Left cardiac atrium (tissue), 2 donors: ENCODE measurements around the gene NDRG4. TPM values are rescaled to one million over a fixed set of nuclear protein-coding genes. Genes with fewer than 3 reads are reported as not detected.

ENCODE experiments used
- total RNA-seq, 2 donors: library from RNA; stranded (reverse); fragmentation: NEBNext Ultra II Directional; extraction: Animal tissue kit (Norgen Biotek cat#: 25700); gene quantifications; one replicate each; pipeline ENCODE4 v1.2.1, GENCODE V29; 2021
- donor health status: DM: no; HTN: yes; CAD: no; lungs with severe emphysema.
- donor health status: DM: yes; HTN: yes; CAD: no.

Gene NDRG4
- total RNA-seq, 2 donors from 2014 or later, result 121 to 153 TPM

Other genes with a start within 250 kb of the NDRG4 start
- gene PRSS54, start 205.1 kb upstream of the NDRG4 start, total RNA-seq, result not detected
- 1 to 10 TPM; 5.0 to 5.6 TPM for gene GINS3, start 107.7 kb upstream of the NDRG4 start, total RNA-seq
- gene SETD6, start 15.4 kb downstream of the NDRG4 start, total RNA-seq, result 10 to 100 TPM; 10.7 to 10.8 TPM
- gene CNOT1, start 129.7 kb downstream of the NDRG4 start, total RNA-seq, result 10 to 100 TPM; 74.2 to 92.9 TPM
- 10 to 100 TPM; 20.8 to 21.4 TPM for gene SLC38A7, start 184.6 kb downstream of the NDRG4 start, total RNA-seq
- 100 to 1,000 TPM; 270 TPM for gene GOT2, start 234.2 kb downstream of the NDRG4 start, total RNA-seq